ENCODE results near the gene AUNIP. TPM values are rescaled to one million over a fixed set of nuclear protein-coding genes. Genes with fewer than 3 reads are reported as not detected.

The AUNIP gene
- total and polyA plus RNA-seq, 10 donors: 0.07 to 1.3 (median 0.61) TPM; not detected in 3

GRCh38 chr1:25898223-25899015 is 39.2 kb upstream of the AUNIP start:
- Histone ChIP-seq H3K9me3 (no peaks in the 10 kb centered on the region), H3K27ac (no peak overlapping the region), H3K27me3 (replicated peaks in 1 of 7) (no peaks in the 10 kb centered on the region), H3K4me3 (no peak overlapping the region), H3K36me3 (peaks cover 0 to 62% (median 14%) of the 10 kb centered on the region in 6 donors), H3K4me1 (peaks cover 9 to 27% (median 13%) of the 10 kb centered on the region in 6 donors)
- no peak for TF ChIP-seq CTCF (IDR thresholded peaks at IDR 0.05 in 8 of 11, conservative IDR thresholded peaks at IDR 0.05 in 3 of 11)
- TF ChIP-seq POLR2A (IDR thresholded peaks at IDR 0.05): no peak
- TF ChIP-seq POLR2AphosphoS5 (IDR thresholded peaks at IDR 0.05): no peak
- 88 to 96% (median 92%) methylated on average over 11 of the region's 11 CpGs for WGBS, 5 donors
- intact Hi-C loops (cut with DNase I; ENCODE audit: low total_unique reads): no loop called here
- DNase-seq: no peak

GRCh38 chr1:25897754-25898153 is 38.5 kb upstream of the AUNIP start:
- no peak for DNase-seq
- H3K36me3 ChIP-seq: peaks cover 0 to 55% (median 14%) of the 10 kb centered on the region in 6 donors
- peaks cover 9 to 27% (median 13%) of the 10 kb centered on the region in 6 donors for H3K4me1 ChIP-seq
- no peaks in the 10 kb centered on the region for H3K9me3 ChIP-seq
- no peak overlapping the region for H3K4me3 ChIP-seq
- TF ChIP-seq CTCF (IDR thresholded peaks at IDR 0.05 in 8 of 11, conservative IDR thresholded peaks at IDR 0.05 in 3 of 11) (no peak), POLR2A (IDR thresholded peaks at IDR 0.05) (no peak), POLR2AphosphoS5 (IDR thresholded peaks at IDR 0.05) (no peak)
- intact Hi-C loops (cut with DNase I; ENCODE audit: low total_unique reads): no loop called here
- 79 to 92% (median 86%) methylated on average over 5 of the region's 5 CpGs for WGBS, 5 donors
- no peaks in the 10 kb centered on the region for H3K27me3 ChIP-seq (replicated peaks in 1 of 7)
- H3K27ac ChIP-seq: no peak overlapping the region

- Histone ChIP-seq H3K9me3 (no peaks in the 10 kb centered on the region), H3K4me3 (no peak overlapping the region), H3K27me3 (replicated peaks in 1 of 7) (no peaks in the 10 kb centered on the region), H3K27ac (no peak overlapping the region), H3K36me3 (peaks cover 0 to 40% (median 12%) of the 10 kb centered on the region in 6 donors), H3K4me1 (peaks cover 9 to 38% (median 13%) of the 10 kb centered on the region in 6 donors)
- WGBS, 5 donors: 67 to 81% (median 77%) methylated on average over 1 of the region's 1 CpG
- intact Hi-C loops (cut with DNase I; ENCODE audit: low total_unique reads): no loop called here
- TF ChIP-seq POLR2A (IDR thresholded peaks at IDR 0.05) (no peak), POLR2AphosphoS5 (IDR thresholded peaks at IDR 0.05) (no peak), CTCF (IDR thresholded peaks at IDR 0.05 in 8 of 11, conservative IDR thresholded peaks at IDR 0.05 in 3 of 11) (no peak)
- DNase-seq: no peak
Observed at GRCh38 chr1:25896266-25896665, 37.0 kb upstream of the AUNIP start.

GRCh38 chr1:25895365-25895990 is 36.2 kb upstream of the AUNIP start:
- Histone ChIP-seq H3K4me3 (peak overlapping the region in 1 of 8 donors; percentile 19), H3K36me3 (peaks cover 0 to 32% (median 9%) of the 10 kb centered on the region in 6 donors), H3K4me1 (peaks cover 9 to 38% (median 13%) of the 10 kb centered on the region in 6 donors), H3K27ac (peak overlapping the region in 2 of 8 donors; percentile 38 to 48), H3K27me3 (replicated peaks in 1 of 7) (no peaks in the 10 kb centered on the region), H3K9me3 (no peaks in the 10 kb centered on the region)
- WGBS, 5 donors: 15 to 26% (median 23%) methylated on average over 12 of the region's 12 CpGs
- TF ChIP-seq POLR2AphosphoS5 (IDR thresholded peaks at IDR 0.05): peak; percentile 62 to 75 (median 74)
- no peak for TF ChIP-seq POLR2A (IDR thresholded peaks at IDR 0.05)
- TF ChIP-seq CTCF (IDR thresholded peaks at IDR 0.05 in 8 of 11, conservative IDR thresholded peaks at IDR 0.05 in 3 of 11): peak; percentile 98 to 100 (median 99)
- intact Hi-C loops (cut with DNase I; ENCODE audit: low total_unique reads): loop anchor here (2.0 kb wide), 1 partner anchor 103 kb away; the partner anchor contains the start of gene PAFAH2
- peak; percentile 97 for DNase-seq
